ENCODE data around the gene GRM8. TPM values are rescaled to one million over a fixed set of nuclear protein-coding genes. Genes with fewer than 3 reads are reported as not detected.

The GRM8 gene
- total RNA-seq, 1 experiment from 2014 or later = not detected

DNA sequence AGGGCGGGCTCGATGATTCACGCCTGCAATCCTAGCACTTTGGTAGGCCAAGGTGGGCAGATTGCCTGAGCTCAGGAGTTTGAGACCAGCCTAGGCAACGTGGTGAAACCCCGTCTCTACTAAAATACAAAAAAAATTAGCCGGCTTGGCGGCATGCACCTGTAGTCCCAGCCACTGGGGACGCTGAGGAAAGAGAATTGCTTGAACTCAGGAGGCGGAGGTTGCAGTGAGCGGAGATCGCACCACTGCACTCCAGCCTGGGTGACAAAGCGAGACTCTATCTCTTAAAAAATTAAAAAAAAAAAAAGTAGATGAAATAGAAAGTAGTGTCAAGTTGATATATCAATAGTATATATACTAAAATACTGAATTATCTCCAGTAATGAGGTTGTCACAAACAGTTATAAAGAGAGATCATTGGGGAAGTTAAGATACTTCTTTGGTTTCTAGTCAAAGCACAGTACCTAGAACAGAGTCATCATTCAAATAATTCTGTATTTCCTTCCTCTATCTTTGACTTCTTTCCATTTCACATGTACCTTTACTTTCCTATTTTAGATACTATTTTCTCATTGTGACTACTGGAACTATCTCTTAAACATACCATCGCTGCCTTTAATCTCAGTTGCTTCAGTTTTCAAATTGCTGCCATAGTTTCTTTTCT lies 491.7 kb downstream of the GRM8 start:
- H3K36me3 ChIP-seq (ENCODE audit: control insufficient read depth, insufficient read depth, low read length) = no peaks in the 10 kb centered on the region
- intact Hi-C loops (cut with micrococcal nuclease; ENCODE audit: unreplicated experiment) = no loop called here
- H3K9me3 ChIP-seq (ENCODE audit: control insufficient read depth, insufficient read depth, low read depth, low read length) = no peaks in the 10 kb centered on the region
- H3K4me3 ChIP-seq (ENCODE audit: low read depth in 2 of 2, low read length in 2 of 2) = no peak overlapping the region
- ATAC-seq (no peak), DNase-seq (ENCODE audit: low read depth, low spot score) (no peak)
- CTCF ChIA-PET = no interaction called here
- in situ Hi-C loops (cut with HindIII; ENCODE audit: low pct_unique_long_range_greater_than_20kb, low sequenced_read_pairs) = no loop called here
- POLR2A ChIA-PET = no interaction called here
- no peaks in the 10 kb centered on the region for H3K4me1 ChIP-seq (ENCODE audit: control insufficient read depth, insufficient read depth, low read length)
- no TSS peak for BruUV-seq (replicated peaks)
- no peak overlapping the region for H3K27ac ChIP-seq (ENCODE audit: low read length)
- H3K27me3 ChIP-seq (ENCODE audit: control insufficient read depth, insufficient read depth, low read length) = no peaks in the 10 kb centered on the region
- TF ChIP-seq, protein P1, sequence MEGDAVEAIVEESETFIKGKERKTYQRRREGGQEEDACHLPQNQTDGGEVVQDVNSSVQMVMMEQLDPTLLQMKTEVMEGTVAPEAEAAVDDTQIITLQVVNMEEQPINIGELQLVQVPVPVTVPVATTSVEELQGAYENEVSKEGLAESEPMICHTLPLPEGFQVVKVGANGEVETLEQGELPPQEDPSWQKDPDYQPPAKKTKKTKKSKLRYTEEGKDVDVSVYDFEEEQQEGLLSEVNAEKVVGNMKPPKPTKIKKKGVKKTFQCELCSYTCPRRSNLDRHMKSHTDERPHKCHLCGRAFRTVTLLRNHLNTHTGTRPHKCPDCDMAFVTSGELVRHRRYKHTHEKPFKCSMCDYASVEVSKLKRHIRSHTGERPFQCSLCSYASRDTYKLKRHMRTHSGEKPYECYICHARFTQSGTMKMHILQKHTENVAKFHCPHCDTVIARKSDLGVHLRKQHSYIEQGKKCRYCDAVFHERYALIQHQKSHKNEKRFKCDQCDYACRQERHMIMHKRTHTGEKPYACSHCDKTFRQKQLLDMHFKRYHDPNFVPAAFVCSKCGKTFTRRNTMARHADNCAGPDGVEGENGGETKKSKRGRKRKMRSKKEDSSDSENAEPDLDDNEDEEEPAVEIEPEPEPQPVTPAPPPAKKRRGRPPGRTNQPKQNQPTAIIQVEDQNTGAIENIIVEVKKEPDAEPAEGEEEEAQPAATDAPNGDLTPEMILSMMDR (IDR thresholded peaks at IDR 0.05) = no peak
- TF ChIP-seq SIN3A (IDR thresholded peaks at IDR 0.05; ENCODE audit: borderline replicate concordance, insufficient read depth, low read depth, low read length) (no peak), TCF7L2 (IDR thresholded peaks at IDR 0.05; ENCODE audit: low read depth, low read length) (no peak), POLR2AphosphoS5 (IDR thresholded peaks at IDR 0.05; ENCODE audit: low read depth, low read length) (no peak)
- TF ChIP-seq, protein P2, sequence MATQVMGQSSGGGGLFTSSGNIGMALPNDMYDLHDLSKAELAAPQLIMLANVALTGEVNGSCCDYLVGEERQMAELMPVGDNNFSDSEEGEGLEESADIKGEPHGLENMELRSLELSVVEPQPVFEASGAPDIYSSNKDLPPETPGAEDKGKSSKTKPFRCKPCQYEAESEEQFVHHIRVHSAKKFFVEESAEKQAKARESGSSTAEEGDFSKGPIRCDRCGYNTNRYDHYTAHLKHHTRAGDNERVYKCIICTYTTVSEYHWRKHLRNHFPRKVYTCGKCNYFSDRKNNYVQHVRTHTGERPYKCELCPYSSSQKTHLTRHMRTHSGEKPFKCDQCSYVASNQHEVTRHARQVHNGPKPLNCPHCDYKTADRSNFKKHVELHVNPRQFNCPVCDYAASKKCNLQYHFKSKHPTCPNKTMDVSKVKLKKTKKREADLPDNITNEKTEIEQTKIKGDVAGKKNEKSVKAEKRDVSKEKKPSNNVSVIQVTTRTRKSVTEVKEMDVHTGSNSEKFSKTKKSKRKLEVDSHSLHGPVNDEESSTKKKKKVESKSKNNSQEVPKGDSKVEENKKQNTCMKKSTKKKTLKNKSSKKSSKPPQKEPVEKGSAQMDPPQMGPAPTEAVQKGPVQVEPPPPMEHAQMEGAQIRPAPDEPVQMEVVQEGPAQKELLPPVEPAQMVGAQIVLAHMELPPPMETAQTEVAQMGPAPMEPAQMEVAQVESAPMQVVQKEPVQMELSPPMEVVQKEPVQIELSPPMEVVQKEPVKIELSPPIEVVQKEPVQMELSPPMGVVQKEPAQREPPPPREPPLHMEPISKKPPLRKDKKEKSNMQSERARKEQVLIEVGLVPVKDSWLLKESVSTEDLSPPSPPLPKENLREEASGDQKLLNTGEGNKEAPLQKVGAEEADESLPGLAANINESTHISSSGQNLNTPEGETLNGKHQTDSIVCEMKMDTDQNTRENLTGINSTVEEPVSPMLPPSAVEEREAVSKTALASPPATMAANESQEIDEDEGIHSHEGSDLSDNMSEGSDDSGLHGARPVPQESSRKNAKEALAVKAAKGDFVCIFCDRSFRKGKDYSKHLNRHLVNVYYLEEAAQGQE (IDR thresholded peaks at IDR 0.05; ENCODE audit: insufficient read depth in 1 of 2, low read depth in 2 of 2, low read length in 1 of 2) = no peak

DNA sequence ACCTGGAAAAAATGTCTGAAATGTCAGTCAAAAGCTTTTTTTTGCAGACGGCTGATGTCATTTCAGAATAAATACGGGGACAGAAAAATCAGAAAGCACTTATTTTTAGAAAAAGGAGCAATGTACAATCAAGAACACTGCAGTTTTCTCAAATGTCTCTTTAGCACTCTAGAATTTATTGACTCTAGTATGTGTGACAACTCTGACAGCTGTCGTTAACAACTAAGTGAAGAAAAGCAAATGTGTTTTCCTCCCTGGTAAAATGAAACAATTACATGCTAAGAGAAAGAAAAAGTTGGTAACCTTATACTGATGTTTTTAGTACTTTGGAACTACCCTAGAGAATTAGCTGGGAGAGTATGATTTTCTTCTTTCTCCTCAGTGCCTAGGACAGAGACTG lies 497.4 kb downstream of the GRM8 start:
- H3K27ac ChIP-seq (ENCODE audit: low read length) = no peak overlapping the region
- ChIA-PET POLR2A (no interaction called here), CTCF (no interaction called here)
- intact Hi-C loops (cut with micrococcal nuclease; ENCODE audit: unreplicated experiment) = no loop called here
- H3K27me3 ChIP-seq (ENCODE audit: control insufficient read depth, insufficient read depth, low read length) = no peaks in the 10 kb centered on the region
- in situ Hi-C loops (cut with HindIII; ENCODE audit: low pct_unique_long_range_greater_than_20kb, low sequenced_read_pairs) = no loop called here
- DNase-seq (ENCODE audit: low read depth, low spot score) (no peak), ATAC-seq (no peak)
- TF ChIP-seq, protein P1 (IDR thresholded peaks at IDR 0.05) = no peak
- no peak for TF ChIP-seq TCF7L2 (IDR thresholded peaks at IDR 0.05; ENCODE audit: low read depth, low read length)
- no peak for TF ChIP-seq POLR2AphosphoS5 (IDR thresholded peaks at IDR 0.05; ENCODE audit: low read depth, low read length)
- TF ChIP-seq SIN3A (IDR thresholded peaks at IDR 0.05; ENCODE audit: borderline replicate concordance, insufficient read depth, low read depth, low read length) = no peak
- TF ChIP-seq, protein P2 (IDR thresholded peaks at IDR 0.05; ENCODE audit: insufficient read depth in 1 of 2, low read depth in 2 of 2, low read length in 1 of 2) = no peak
- BruUV-seq (replicated peaks) = no TSS peak
- H3K36me3 ChIP-seq (ENCODE audit: control insufficient read depth, insufficient read depth, low read length) = no peaks in the 10 kb centered on the region
- no peak overlapping the region for H3K4me3 ChIP-seq (ENCODE audit: low read depth in 2 of 2, low read length in 2 of 2)
- H3K4me1 ChIP-seq (ENCODE audit: control insufficient read depth, insufficient read depth, low read length) = no peaks in the 10 kb centered on the region
- H3K9me3 ChIP-seq (ENCODE audit: control insufficient read depth, insufficient read depth, low read depth, low read length) = no peaks in the 10 kb centered on the region
